Body of pancreas (tissue), 4 donors: ENCODE measurements around the gene TTLL5. TPM values are rescaled to one million over a fixed set of nuclear protein-coding genes. Genes with fewer than 3 reads are reported as not detected.

Experiments used
- ATAC-seq: fragments of 150-250 bp; one replicate; pipeline ENCODE4 v1.9.1; 2016
- DNase-seq, 4 donors: peaks; one replicate each; pipeline ENCODE4 v3.0.0-alpha.2; 2019
- H3K27ac ChIP-seq, 4 donors: fragments of 200-600 bp; sonication (generic); 1 replicate in 3 of 4; 2 replicates in 1 of 4; pipeline versions ENCODE4 v1.5.1 to v1.6.1; 2016 to 2019; ENCODE audit warnings: mild to moderate bottlenecking in 1 of 4, mixed read lengths in 1 of 4, moderate library complexity in 1 of 4
- H3K27me3 ChIP-seq, 2 donors: fragments of 200-600 bp; sonication (generic); one replicate each; pipeline ENCODE4 v1.6.0; 2016; ENCODE audit warnings: mild to moderate bottlenecking in 1 of 2
- H3K36me3 ChIP-seq, 2 donors: fragments of 200-600 bp; sonication (generic); replicated peaks in 1 of 2; 2 replicates each; pipeline ENCODE4 v1.5.1; 2016; ENCODE audit warnings: low read depth in 2 of 2; ENCODE audit not compliant: insufficient read depth in 1 of 2
- H3K4me1 ChIP-seq: fragments of 200-600 bp; sonication (generic); one replicate; pipeline ENCODE4 v1.6.0; 2016
- H3K4me3 ChIP-seq, 2 donors: fragments of 200-600 bp; sonication (generic); 1 replicate in 1 of 2; 2 replicates in 1 of 2; pipeline ENCODE4 v1.5.1; 2016 to 2019
- H3K9me3 ChIP-seq, 3 donors: fragments of 200-600 bp; sonication (generic); 1 replicate in 2 of 3; 2 replicates in 1 of 3; pipeline ENCODE4 v1.5.1; 2016
- CTCF ChIP-seq, 7 experiments: fragments of 450-650 bp in 4 of 7; fragments of 200-600 bp in 3 of 7; sonication (generic) in 3 of 7; IDR thresholded peaks; one replicate each; pipeline ENCODE4 v1.5.1; 2016 to 2019; ENCODE audit warnings: antibody characterized with exemption in 7 of 7
- POLR2A ChIP-seq, 3 donors: fragments of 450-650 bp; IDR thresholded peaks; one replicate each; pipeline ENCODE4 v1.6.1; 2016; ENCODE audit warnings: antibody characterized with exemption in 3 of 3, mild to moderate bottlenecking in 2 of 3
- WGBS, 2 donors: methylation state at CpG; one replicate each; pipeline ENCODE4 v1.1.5; 2017; 5-methylcytosine and 5-hydroxymethylcytosine counted together
- intact Hi-C: fragments of 100-400 bp; cut with DNase I; formaldehyde crosslinking; loops from one replicate; pipeline ENCODE4 v1.15.1; 2023
- total RNA-seq, 2 donors: library from RNA; depleted of rRNA; stranded (reverse); fragments of >200 nt; gene quantifications; one replicate each; pipeline ENCODE4 v1.1.0, GENCODE V29; 2016

TTLL5 gene
- total RNA-seq, 2 donors from 2014 or later, result 21.0 to 21.8 TPM

GRCh38 chr14:75736845-75737485, 75.9 kb downstream of the TTLL5 start:
- ATAC-seq, result peak; percentile 40

GRCh38 chr14:75738192-75738591, 77.1 kb downstream of the TTLL5 start:
- H3K4me3 ChIP-seq, result no peak overlapping the region
- peaks cover 43% of the 10 kb centered on the region for H3K4me1 ChIP-seq
- H3K27me3 ChIP-seq, result no peaks in the 10 kb centered on the region
- intact Hi-C loops, result no loop called here
- TF ChIP-seq POLR2A (IDR thresholded peaks at IDR 0.05) (no peak), CTCF (IDR thresholded peaks at IDR 0.05) (no peak)
- peak overlapping the region in 1 of 4 donors; percentile 57 for H3K27ac ChIP-seq
- ATAC-seq, result peak; percentile 59
- no peak for DNase-seq
- H3K36me3 ChIP-seq, result no peaks in the 10 kb centered on the region
- no peaks in the 10 kb centered on the region for H3K9me3 ChIP-seq
- WGBS, 2 donors, result 22 to 25% methylated on average over 3 of the region's 3 CpGs

More at GRCh38 chr14:75736845-75737485, 75.9 kb downstream of the TTLL5 start:
- Histone ChIP-seq H3K4me3 (no peak overlapping the region), H3K4me1 (peaks cover 33% of the 10 kb centered on the region), H3K27me3 (no peaks in the 10 kb centered on the region), H3K9me3 (no peaks in the 10 kb centered on the region), H3K27ac (peak overlapping the region in 3 of 4 donors; percentile 18 to 57 (median 41)), H3K36me3 (peaks cover 0 to 2% of the 10 kb centered on the region in 2 donors)
- intact Hi-C loops, result no loop called here
- TF ChIP-seq POLR2A (IDR thresholded peaks at IDR 0.05), result no peak
- TF ChIP-seq CTCF (IDR thresholded peaks at IDR 0.05), result no peak
- no peak for DNase-seq

- DNase-seq (no peak), ATAC-seq (peak; percentile 45)
- Histone ChIP-seq H3K9me3 (no peaks in the 10 kb centered on the region), H3K4me1 (peaks cover 28% of the 10 kb centered on the region), H3K27me3 (no peaks in the 10 kb centered on the region), H3K27ac (peak overlapping the region in 1 of 4 donors; percentile 34), H3K4me3 (no peak overlapping the region), H3K36me3 (peaks cover 0 to 2% of the 10 kb centered on the region in 2 donors)
- intact Hi-C loops, result no loop called here
- 9 to 25% methylated on average over 2 of the region's 2 CpGs for WGBS, 2 donors
- TF ChIP-seq CTCF (IDR thresholded peaks at IDR 0.05) (no peak), POLR2A (IDR thresholded peaks at IDR 0.05) (no peak)
Measured at GRCh38 chr14:75742867-75743266, 81.8 kb downstream of the TTLL5 start.

GRCh38 chr14:75747899-75748298, 86.9 kb downstream of the TTLL5 start:
- DNase-seq, result no peak
- H3K36me3 ChIP-seq, result peaks cover 0 to 2% of the 10 kb centered on the region in 2 donors
- H3K9me3 ChIP-seq, result no peaks in the 10 kb centered on the region
- TF ChIP-seq POLR2A (IDR thresholded peaks at IDR 0.05) (no peak), CTCF (IDR thresholded peaks at IDR 0.05) (no peak)
- H3K27ac ChIP-seq, result no peak overlapping the region
- H3K4me1 ChIP-seq, result peaks cover 4% of the 10 kb centered on the region
- intact Hi-C loops, result no loop called here
- no peaks in the 10 kb centered on the region for H3K27me3 ChIP-seq
- H3K4me3 ChIP-seq, result no peak overlapping the region
- 83 to 91% methylated on average over 2 of the region's 2 CpGs for WGBS, 2 donors
- no peak for ATAC-seq

GRCh38 chr14:75748336-75748735, 87.3 kb downstream of the TTLL5 start:
- 83 to 92% methylated on average over 1 of the region's 1 CpG for WGBS, 2 donors
- intact Hi-C loops, result no loop called here
- TF ChIP-seq CTCF (IDR thresholded peaks at IDR 0.05) (no peak), POLR2A (IDR thresholded peaks at IDR 0.05) (no peak)
- no peak for ATAC-seq
- Histone ChIP-seq H3K9me3 (no peaks in the 10 kb centered on the region), H3K36me3 (peaks cover 0 to 2% of the 10 kb centered on the region in 2 donors), H3K27me3 (no peaks in the 10 kb centered on the region), H3K4me3 (no peak overlapping the region), H3K4me1 (no peaks in the 10 kb centered on the region), H3K27ac (no peak overlapping the region)
- no peak for DNase-seq
